Stimulated activated naive B cell treated with anti-CD40 and anti-IgM and Interleukin-4, amounts not matched to agents 10 μg/mL and 1 μg/mL and 100 μg/mL, for 72 hours (primary cell): ENCODE measurements around the gene LTC4S.
"Not testable (repeated sequence)": the region's sequence is repeated elsewhere in the genome, so short reads cannot be mapped to it uniquely, and the experiment has no call there.

Experiments used
- ATAC-seq, 2 donors: fragments of 150-1000 bp; cut with Tn5 transposase; replicated peaks; 2 replicates each; pipeline ENCODE4 v1.10.0; 2021; ENCODE audit warnings: moderate library complexity in 1 of 2
- DNase-seq: peaks from one replicate; pipeline ENCODE4 v3.0.0; 2021
- H3K27ac Mint-ChIP-seq: one replicate; pipeline ENCODE4 v1.8.0; 2022; ENCODE audit warnings: mild to moderate bottlenecking, mixed read lengths
- H3K27me3 Mint-ChIP-seq, 2 donors: one replicate each; pipeline ENCODE4 v1.8.0; 2022; ENCODE audit warnings: mixed read lengths in 2 of 2
- H3K36me3 Mint-ChIP-seq, 2 donors: one replicate each; pipeline ENCODE4 v1.8.0; 2022; ENCODE audit warnings: mixed read lengths in 2 of 2, mild to moderate bottlenecking in 1 of 2
- H3K4me1 Mint-ChIP-seq, 2 donors: one replicate each; pipeline ENCODE4 v1.8.0; 2022; ENCODE audit warnings: mixed read lengths in 2 of 2, mild to moderate bottlenecking in 1 of 2
- H3K4me3 Mint-ChIP-seq, 2 donors: one replicate each; pipeline ENCODE4 v1.8.0; 2022; ENCODE audit warnings: mild to moderate bottlenecking in 2 of 2, mixed read lengths in 2 of 2, moderate library complexity in 1 of 2
- H3K9me3 Mint-ChIP-seq, 2 donors: one replicate each; pipeline ENCODE4 v1.8.0; 2022; ENCODE audit warnings: mixed read lengths in 2 of 2, mild to moderate bottlenecking in 1 of 2

Gene LTC4S

GRCh38 chr5:179825655-179826182 is 31.9 kb downstream of the LTC4S start:
- H3K4me1 Mint-ChIP-seq, result peaks cover 36 to 70% of the 10 kb centered on the region in 2 donors
- ATAC-seq, result no peak
- H3K9me3 Mint-ChIP-seq, result no peaks in the 10 kb centered on the region
- peak overlapping the region; percentile 31 for H3K27ac Mint-ChIP-seq
- DNase-seq, result no peak
- peaks cover 74 to 80% of the 10 kb centered on the region in 2 donors for H3K36me3 Mint-ChIP-seq
- no peaks in the 10 kb centered on the region for H3K27me3 Mint-ChIP-seq
- no peak overlapping the region for H3K4me3 Mint-ChIP-seq

DNA sequence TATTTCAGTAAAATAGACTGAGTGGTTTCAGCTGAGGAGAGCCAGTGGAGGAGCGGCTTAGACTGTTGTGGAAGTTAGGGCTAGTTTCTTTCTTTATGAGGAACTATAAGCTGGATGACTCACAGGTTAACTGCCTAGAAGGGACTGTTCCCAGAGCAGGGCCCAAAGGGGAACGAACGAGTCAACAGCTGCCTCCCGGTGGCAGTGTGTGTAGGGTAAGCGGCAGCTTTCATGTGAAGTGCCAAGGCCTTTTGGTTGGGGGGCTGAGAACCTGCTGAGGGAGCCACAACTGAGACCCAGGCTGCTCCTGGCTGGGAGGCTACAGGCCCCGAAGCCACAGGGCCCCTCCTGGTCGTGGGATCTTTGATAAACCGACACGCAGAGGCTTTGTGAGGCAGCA is 33.9 kb downstream of the LTC4S start:
- Mint-ChIP-seq H3K27ac (peak overlapping the region; percentile 83), H3K4me3 (no peak overlapping the region), H3K9me3 (no peaks in the 10 kb centered on the region), H3K4me1 (peaks cover 35 to 61% of the 10 kb centered on the region in 2 donors), H3K27me3 (no peaks in the 10 kb centered on the region), H3K36me3 (peaks cover 78 to 83% of the 10 kb centered on the region in 2 donors)
- DNase-seq, result peak; percentile 36
- ATAC-seq, result peak; percentile 86 to 99

DNA sequence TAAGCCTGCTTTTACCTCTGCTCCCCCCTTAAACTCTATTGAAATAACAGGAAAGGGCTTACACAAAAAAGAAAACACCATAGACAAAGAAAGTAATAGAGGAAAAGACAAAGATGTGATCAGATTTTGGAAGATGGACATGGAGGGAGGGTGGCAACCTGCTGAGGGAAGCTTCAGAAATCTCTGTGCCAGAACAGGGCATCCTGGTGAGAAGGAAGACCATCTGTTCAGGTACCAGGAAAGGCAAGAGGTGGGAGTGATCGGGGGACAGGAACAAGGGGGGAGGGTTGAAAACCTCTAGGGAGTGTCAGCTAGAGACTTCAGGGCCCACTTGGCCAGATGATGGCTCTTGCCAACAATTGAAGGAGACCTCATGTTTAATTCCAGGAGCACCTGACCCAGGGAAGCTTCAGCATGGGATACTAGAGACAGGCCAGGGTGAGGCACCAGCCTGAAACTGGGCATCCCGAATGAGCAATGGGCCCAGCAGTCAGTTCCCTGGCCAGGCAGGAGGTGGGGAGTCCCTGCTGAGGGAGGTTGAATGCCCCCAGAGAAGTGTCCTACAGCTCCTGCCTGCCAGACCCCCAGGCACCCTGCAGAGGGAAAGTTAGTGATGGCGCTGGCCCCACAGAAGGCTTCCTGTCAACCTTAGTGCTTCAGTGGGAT is 35.1 kb downstream of the LTC4S start:
- H3K4me1 Mint-ChIP-seq, result peaks cover 32 to 57% of the 10 kb centered on the region in 2 donors
- H3K4me3 Mint-ChIP-seq, result no peak overlapping the region
- DNase-seq, result no peak
- peak overlapping the region; percentile 85 for H3K27ac Mint-ChIP-seq
- H3K9me3 Mint-ChIP-seq, result no peaks in the 10 kb centered on the region
- no peak for ATAC-seq
- no peaks in the 10 kb centered on the region for H3K27me3 Mint-ChIP-seq
- H3K36me3 Mint-ChIP-seq, result peaks cover 80 to 88% of the 10 kb centered on the region in 2 donors

DNA sequence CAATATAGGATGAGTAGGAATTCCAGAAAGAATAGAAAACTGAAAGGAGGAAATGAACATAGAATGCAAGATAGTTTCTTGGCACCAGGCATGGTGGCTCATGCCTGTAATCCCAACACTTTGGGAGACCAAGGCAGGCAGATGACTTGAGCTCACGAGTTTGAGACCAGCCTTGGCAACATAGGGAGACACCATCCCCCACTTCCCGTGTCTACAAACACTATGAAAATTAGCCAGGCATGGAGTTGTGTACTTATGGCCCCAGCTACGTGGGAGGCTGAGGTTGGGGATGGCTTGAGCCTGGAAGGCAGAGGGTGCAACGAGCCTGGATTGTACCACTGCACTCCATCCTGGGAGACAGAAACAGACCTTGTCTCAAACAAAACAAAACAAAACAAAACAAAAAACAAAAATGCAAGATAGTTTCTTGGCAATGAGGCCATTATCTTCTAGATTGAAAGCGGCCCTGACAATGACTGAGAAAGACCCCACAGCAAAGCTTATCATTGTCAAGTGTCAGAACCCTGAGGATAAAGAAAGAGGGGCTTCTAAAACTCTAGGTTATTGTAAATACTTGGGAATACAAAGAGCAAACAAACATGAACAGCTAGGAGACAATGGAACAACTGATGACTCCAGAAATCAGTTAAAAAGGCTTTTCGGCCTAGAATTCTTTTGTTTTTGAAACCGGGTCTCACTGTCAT is 36.1 kb downstream of the LTC4S start:
- peaks cover 75 to 82% of the 10 kb centered on the region in 2 donors for H3K36me3 Mint-ChIP-seq
- no peak for DNase-seq
- no peak for ATAC-seq
- no peaks in the 10 kb centered on the region for H3K27me3 Mint-ChIP-seq
- H3K9me3 Mint-ChIP-seq, result no peaks in the 10 kb centered on the region
- peaks cover 26 to 47% of the 10 kb centered on the region in 2 donors for H3K4me1 Mint-ChIP-seq
- H3K4me3 Mint-ChIP-seq, result no peak overlapping the region
- peak overlapping the region; percentile 9 for H3K27ac Mint-ChIP-seq

GRCh38 chr5:179830818-179831468 is 37.2 kb downstream of the LTC4S start:
- H3K27ac Mint-ChIP-seq, result peak overlapping the region; percentile 47
- ATAC-seq, result no peak
- no peaks in the 10 kb centered on the region for H3K9me3 Mint-ChIP-seq
- H3K36me3 Mint-ChIP-seq, result peaks cover 68 to 76% of the 10 kb centered on the region in 2 donors
- no peaks in the 10 kb centered on the region for H3K27me3 Mint-ChIP-seq
- peaks cover 26 to 51% of the 10 kb centered on the region in 2 donors for H3K4me1 Mint-ChIP-seq
- DNase-seq, result no peak
- no peak overlapping the region for H3K4me3 Mint-ChIP-seq

DNA sequence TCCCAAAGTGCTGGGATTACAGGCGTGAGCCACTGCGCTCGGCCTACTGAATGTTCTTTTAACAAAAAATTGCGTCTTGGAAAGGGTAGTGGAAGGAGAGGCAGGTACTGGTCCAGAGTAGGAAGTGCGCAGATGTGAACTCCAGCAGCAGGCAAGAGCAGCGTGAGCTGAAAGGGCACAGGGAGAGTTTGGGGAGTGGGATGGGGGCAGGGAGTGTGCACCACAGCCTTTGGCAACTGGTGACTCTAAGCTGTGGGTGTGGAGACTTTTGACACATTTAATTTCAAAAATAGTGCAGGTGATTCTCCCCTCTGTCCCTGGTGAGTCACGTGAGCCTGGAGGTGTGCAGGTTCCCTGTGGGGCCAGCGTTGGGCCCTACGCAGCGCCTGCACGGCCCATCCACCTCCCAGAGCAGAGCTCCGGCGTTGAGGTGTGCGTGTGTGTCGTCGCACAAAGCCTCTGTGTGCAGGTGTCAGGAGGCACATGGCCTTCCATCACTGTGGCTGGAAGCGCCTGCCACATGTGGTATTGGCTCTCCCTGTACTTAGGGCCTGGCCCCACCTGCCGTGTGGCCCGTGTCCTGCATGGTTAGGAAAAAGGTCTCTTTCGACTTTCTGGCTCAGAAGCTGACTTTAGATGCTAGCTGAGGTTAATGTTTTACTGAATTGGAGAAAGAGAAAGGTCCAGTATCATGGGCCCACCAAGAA is 38.4 kb downstream of the LTC4S start:
- ATAC-seq, result no peak
- H3K27ac Mint-ChIP-seq, result peak overlapping the region; percentile 59

GRCh38 chr5:179833056-179833708 is 39.4 kb downstream of the LTC4S start:
- ATAC-seq (no peak), DNase-seq (no peak)
- H3K27me3 Mint-ChIP-seq, result no peaks in the 10 kb centered on the region
- no peak overlapping the region for H3K4me3 Mint-ChIP-seq
- H3K9me3 Mint-ChIP-seq, result no peaks in the 10 kb centered on the region
- H3K27ac Mint-ChIP-seq, result peak overlapping the region; percentile 87
- peaks cover 26 to 47% of the 10 kb centered on the region in 2 donors for H3K4me1 Mint-ChIP-seq
- H3K36me3 Mint-ChIP-seq, result peaks cover 67 to 73% of the 10 kb centered on the region in 2 donors

More for the DNA sequence above, 38.4 kb downstream of the LTC4S start:
- no peaks in the 10 kb centered on the region for H3K27me3 Mint-ChIP-seq
- H3K36me3 Mint-ChIP-seq, result peaks cover 69 to 78% of the 10 kb centered on the region in 2 donors
- no peak overlapping the region for H3K4me3 Mint-ChIP-seq
- no peak for DNase-seq
- H3K9me3 Mint-ChIP-seq, result no peaks in the 10 kb centered on the region
- H3K4me1 Mint-ChIP-seq, result peaks cover 32 to 56% of the 10 kb centered on the region in 2 donors

- Mint-ChIP-seq H3K27me3 (no peaks in the 10 kb centered on the region), H3K36me3 (peaks cover 65 to 69% of the 10 kb centered on the region in 2 donors), H3K4me3 (no peak overlapping the region), H3K9me3 (no peaks in the 10 kb centered on the region), H3K4me1 (peaks cover 26 to 45% of the 10 kb centered on the region in 2 donors), H3K27ac (peak overlapping the region; percentile 87)
- ATAC-seq (no peak), DNase-seq (no peak)
These were observed 39.9 kb downstream of the LTC4S start for GRCh38 chr5:179833709-179834070.

GRCh38 chr5:179834120-179834519 is 40.3 kb downstream of the LTC4S start:
- Mint-ChIP-seq H3K9me3 (no peaks in the 10 kb centered on the region), H3K27ac (no peak overlapping the region), H3K36me3 (peaks cover 63 to 65% of the 10 kb centered on the region in 2 donors), H3K4me3 (no peak overlapping the region), H3K4me1 (peaks cover 23 to 41% of the 10 kb centered on the region in 2 donors), H3K27me3 (no peaks in the 10 kb centered on the region)
- DNase-seq, result no peak
- no peak for ATAC-seq

- peaks cover 21 to 33% of the 10 kb centered on the region in 2 donors for H3K4me1 Mint-ChIP-seq
- H3K27ac Mint-ChIP-seq, H3K27me3 Mint-ChIP-seq, ATAC-seq, DNase-seq, H3K9me3 Mint-ChIP-seq, H3K4me3 Mint-ChIP-seq: not testable (repeated sequence)
- H3K36me3 Mint-ChIP-seq, result peaks cover 61 to 62% of the 10 kb centered on the region in 2 donors
These were observed 41.1 kb downstream of the LTC4S start for GRCh38 chr5:179834871-179835270.

DNA sequence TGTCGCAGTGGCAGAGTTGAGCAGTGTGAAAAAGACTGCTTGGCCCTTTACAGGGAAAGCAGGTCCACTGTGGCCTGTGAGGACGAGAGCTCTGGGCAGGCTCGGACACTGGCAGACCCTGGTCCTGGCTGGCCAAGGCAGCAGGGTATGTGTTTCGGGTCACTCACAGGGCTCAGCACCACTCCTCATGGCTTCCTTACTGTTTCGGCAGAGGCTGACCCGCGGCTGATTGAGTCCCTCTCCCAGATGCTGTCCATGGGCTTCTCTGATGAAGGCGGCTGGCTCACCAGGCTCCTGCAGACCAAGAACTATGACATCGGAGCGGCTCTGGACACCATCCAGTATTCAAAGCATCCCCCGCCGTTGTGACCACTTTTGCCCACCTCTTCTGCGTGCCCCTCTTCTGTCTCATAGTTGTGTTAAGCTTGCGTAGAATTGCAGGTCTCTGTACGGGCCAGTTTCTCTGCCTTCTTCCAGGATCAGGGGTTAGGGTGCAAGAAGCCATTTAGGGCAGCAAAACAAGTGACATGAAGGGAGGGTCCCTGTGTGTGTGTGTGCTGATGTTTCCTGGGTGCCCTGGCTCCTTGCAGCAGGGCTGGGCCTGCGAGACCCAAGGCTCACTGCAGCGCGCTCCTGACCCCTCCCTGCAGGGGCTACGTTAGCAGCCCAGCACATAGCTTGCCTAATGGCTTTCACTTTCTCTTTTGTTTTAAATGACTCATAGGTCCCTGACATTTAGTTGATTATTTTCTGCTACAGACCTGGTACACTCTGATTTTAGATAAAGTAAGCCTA is 42.6 kb downstream of the LTC4S start:
- H3K36me3 Mint-ChIP-seq, result peaks cover 58 to 61% of the 10 kb centered on the region in 2 donors

DNA sequence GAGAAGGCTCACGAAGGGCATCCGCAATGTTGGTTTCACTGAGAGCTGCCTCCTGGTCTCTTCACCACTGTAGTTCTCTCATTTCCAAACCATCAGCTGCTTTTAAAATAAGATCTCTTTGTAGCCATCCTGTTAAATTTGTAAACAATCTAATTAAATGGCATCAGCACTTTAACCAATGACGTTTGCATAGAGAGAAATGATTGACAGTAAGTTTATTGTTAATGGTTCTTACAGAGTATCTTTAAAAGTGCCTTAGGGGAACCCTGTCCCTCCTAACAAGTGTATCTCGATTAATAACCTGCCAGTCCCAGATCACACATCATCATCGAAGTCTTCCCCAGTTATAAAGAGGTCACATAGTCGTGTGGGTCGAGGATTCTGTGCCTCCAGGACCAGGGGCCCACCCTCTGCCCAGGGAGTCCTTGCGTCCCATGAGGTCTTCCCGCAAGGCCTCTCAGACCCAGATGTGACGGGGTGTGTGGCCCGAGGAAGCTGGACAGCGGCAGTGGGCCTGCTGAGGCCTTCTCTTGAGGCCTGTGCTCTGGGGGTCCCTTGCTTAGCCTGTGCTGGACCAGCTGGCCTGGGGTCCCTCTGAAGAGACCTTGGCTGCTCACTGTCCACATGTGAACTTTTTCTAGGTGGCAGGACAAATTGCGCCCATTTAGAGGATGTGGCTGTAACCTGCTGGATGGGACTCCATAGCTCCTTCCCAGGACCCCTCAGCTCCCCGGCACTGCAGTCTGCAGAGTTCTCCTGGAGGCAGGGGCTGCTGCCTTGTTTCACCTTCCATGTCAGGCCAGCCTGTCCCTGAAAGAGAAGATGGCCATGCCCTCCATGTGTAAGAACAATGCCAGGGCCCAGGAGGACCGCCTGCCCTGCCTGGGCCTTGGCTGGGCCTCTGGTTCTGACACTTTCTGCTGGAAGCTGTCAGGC is 43.6 kb downstream of the LTC4S start:
- peak overlapping the region; percentile 91 for H3K27ac Mint-ChIP-seq
- ATAC-seq, result no peak

More for the DNA sequence above, 42.6 kb downstream of the LTC4S start:
- DNase-seq (no peak), ATAC-seq (peak; percentile 88 to 93)
- no peaks in the 10 kb centered on the region for H3K27me3 Mint-ChIP-seq
- H3K27ac Mint-ChIP-seq, result peak overlapping the region; percentile 91
- peak overlapping the region; percentile 17 to 63 for H3K4me3 Mint-ChIP-seq
- H3K9me3 Mint-ChIP-seq, result no peaks in the 10 kb centered on the region
- peaks cover 18 to 32% of the 10 kb centered on the region in 2 donors for H3K4me1 Mint-ChIP-seq

More for the DNA sequence above, 43.6 kb downstream of the LTC4S start:
- Mint-ChIP-seq H3K27me3 (no peaks in the 10 kb centered on the region), H3K4me3 (peak overlapping the region in 1 of 2 donors; percentile 63), H3K9me3 (no peaks in the 10 kb centered on the region), H3K36me3 (peaks cover 57% of the 10 kb centered on the region in 2 donors), H3K4me1 (peaks cover 16 to 27% of the 10 kb centered on the region in 2 donors)
- no peak for DNase-seq
